HUES64 (cell line): ENCODE measurements around the gene PARP1.

Source experiments
- H3K27ac ChIP-seq: 2 replicates; pipeline ENCODE4 v1.7.0; 2013; ENCODE audit warnings: low read depth, low read length, inconsistent platforms
- H3K27me3 ChIP-seq: 2 replicates; pipeline ENCODE4 v1.6.1; 2013; ENCODE audit warnings: mild to moderate bottlenecking, low read length; ENCODE audit not compliant: insufficient read depth
- H3K36me3 ChIP-seq: 2 replicates; pipeline ENCODE4 v1.6.1; 2013; ENCODE audit warnings: mild to moderate bottlenecking, low read length; ENCODE audit not compliant: insufficient read depth
- H3K4me1 ChIP-seq: 2 replicates; pipeline ENCODE4 v1.6.1; 2013; ENCODE audit warnings: mild to moderate bottlenecking, low read length, moderate library complexity; ENCODE audit not compliant: insufficient read depth
- H3K4me3 ChIP-seq: 2 replicates; pipeline ENCODE4 v1.5.1; 2013; ENCODE audit warnings: mild to moderate bottlenecking, low read length, moderate library complexity
- H3K9ac ChIP-seq: 2 replicates; pipeline ENCODE4 v1.6.1; 2013; ENCODE audit warnings: mild to moderate bottlenecking, low read depth, low read length
- H3K9me3 ChIP-seq: 2 replicates; pipeline ENCODE4 v1.6.1; 2013; ENCODE audit warnings: low read depth, low read length; ENCODE audit not compliant: insufficient read depth
- WGBS: fragments of 150-250, 120-280 bp; methylation state at CpG from one replicate; pipeline ENCODE4 v1.1.7; 2013; ENCODE audit warnings: missing lambda C conversion rate; 5-methylcytosine and 5-hydroxymethylcytosine counted together

PARP1 gene

DNA sequence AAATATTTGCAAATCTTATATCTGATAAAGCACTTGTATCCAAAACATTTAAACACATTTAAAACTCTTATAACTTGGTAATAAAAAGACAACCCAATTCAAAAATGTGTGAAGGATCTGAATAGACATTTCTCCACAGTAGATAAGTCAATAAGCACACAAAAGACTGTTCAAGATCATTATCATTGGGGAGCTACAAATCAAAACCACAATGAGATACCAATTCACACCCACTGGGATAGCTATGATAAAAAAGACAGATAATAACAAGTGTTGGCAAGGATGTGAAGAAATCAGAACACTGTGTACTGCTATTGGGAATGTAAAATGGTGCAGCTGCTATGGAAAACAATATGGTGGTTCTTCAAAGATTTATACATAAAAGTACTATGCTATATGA is 93.8 kb downstream of the PARP1 start:
- Histone ChIP-seq H3K4me1 (peaks cover 10% of the 10 kb centered on the region), H3K27me3 (peaks cover 18% of the 10 kb centered on the region), H3K4me3 (no peak overlapping the region), H3K9ac (no peak overlapping the region), H3K27ac (no peak overlapping the region), H3K9me3 (no peaks in the 10 kb centered on the region), H3K36me3 (no peaks in the 10 kb centered on the region)

DNA sequence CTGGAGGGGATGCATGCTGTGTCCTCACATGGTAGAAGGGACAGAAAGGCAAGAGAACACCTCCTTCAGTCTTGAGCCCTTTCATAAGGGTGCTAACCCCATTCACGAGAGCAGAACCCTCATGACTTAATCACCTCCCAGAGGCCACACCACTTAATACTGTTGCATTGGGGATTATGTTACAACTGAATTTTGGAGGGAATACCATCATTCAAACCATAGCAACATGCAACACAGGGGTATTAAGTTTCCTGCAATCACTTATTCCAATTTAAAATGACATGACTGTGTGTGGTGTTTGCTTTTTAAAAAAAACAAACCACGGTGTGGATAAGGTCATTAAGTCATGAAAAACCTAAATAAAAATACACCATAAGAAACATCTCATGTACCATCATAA is 95.8 kb downstream of the PARP1 start:
- WGBS = no CpG with 5 or more reads among the region's 2 CpGs
- peaks cover 18% of the 10 kb centered on the region for H3K27me3 ChIP-seq
- H3K4me3 ChIP-seq = no peak overlapping the region
- H3K36me3 ChIP-seq = no peaks in the 10 kb centered on the region
- peaks cover 17% of the 10 kb centered on the region for H3K4me1 ChIP-seq
- H3K9ac ChIP-seq = no peak overlapping the region
- no peak overlapping the region for H3K27ac ChIP-seq
- H3K9me3 ChIP-seq = no peaks in the 10 kb centered on the region

DNA sequence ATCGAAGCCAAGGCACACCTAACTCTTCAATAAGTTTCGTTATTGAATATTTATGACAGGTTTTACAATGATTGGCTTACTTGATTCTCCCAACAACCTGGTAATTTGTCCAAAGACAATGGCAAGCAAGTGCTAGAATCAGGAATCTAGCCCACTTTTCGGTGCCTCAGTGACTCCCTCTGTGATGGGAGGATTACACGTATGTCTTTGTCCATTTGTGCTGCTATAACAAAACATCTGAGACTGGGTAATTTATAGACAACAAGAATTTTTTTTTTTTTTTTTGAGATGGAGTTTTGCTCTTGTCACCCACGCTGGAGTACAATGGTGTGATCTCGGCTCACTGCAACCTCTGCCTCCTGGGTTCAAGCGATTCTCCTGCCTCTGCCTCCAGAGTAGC is 96.5 kb downstream of the PARP1 start:
- H3K4me1 ChIP-seq = peaks cover 17% of the 10 kb centered on the region
- H3K36me3 ChIP-seq = no peaks in the 10 kb centered on the region
- WGBS = 96% methylated on average over 7 of the region's 7 CpGs
- H3K27ac ChIP-seq = no peak overlapping the region
- no peak overlapping the region for H3K4me3 ChIP-seq
- H3K9ac ChIP-seq = no peak overlapping the region
- H3K27me3 ChIP-seq = peaks cover 18% of the 10 kb centered on the region
- H3K9me3 ChIP-seq = no peaks in the 10 kb centered on the region
